ENCODE data around the gene TRPM3. TPM values are rescaled to one million over a fixed set of nuclear protein-coding genes. Genes with fewer than 3 reads are reported as not detected.

TRPM3 gene
- total RNA-seq, 1 experiment from 2014 or later = not detected

GRCh38 chr9:70531311-70531710, 590.1 kb downstream of the TRPM3 start:
- Mint-ChIP-seq H3K36me3 (ENCODE audit: insufficient read depth, unreplicated experiment) (no peaks in the 10 kb centered on the region), H3K27ac (ENCODE audit: unreplicated experiment) (no peak overlapping the region), H3K9me3 (ENCODE audit: unreplicated experiment) (no peaks in the 10 kb centered on the region), H3K4me3 (ENCODE audit: unreplicated experiment) (no peak overlapping the region), H3K4me1 (ENCODE audit: low read depth, unreplicated experiment) (no peaks in the 10 kb centered on the region), H3K27me3 (ENCODE audit: insufficient read depth, unreplicated experiment) (no peaks in the 10 kb centered on the region)
- no peak for TF ChIP-seq CTCF (IDR thresholded peaks at IDR 0.05; ENCODE audit: insufficient read depth in 1 of 2, low read depth in 1 of 2, low read length in 1 of 2, severe bottlenecking in 1 of 2, unreplicated experiment in 1 of 2)
- Histone ChIP-seq H3K27me3 (replicated peaks; ENCODE audit: control insufficient read depth, insufficient read depth, low read length) (no peaks in the 10 kb centered on the region), H3K4me1 (no peaks in the 10 kb centered on the region), H3K36me3 (ENCODE audit: control insufficient read depth, insufficient read depth, low read length) (no peaks in the 10 kb centered on the region), H3K4me3 (ENCODE audit: low read depth, low read length) (no peak overlapping the region), H3K9me3 (no peaks in the 10 kb centered on the region)
- CTCF ChIA-PET = no interaction called here
- no TSS peak for BruUV-seq (replicated peaks)
- intact Hi-C loops (cut with micrococcal nuclease; ENCODE audit: unreplicated experiment) = no loop called here
- POLR2A ChIA-PET = no interaction called here
- DNase-seq = no peak

GRCh38 chr9:70530716-70531115, 590.7 kb downstream of the TRPM3 start:
- CTCF ChIA-PET = no interaction called here
- Mint-ChIP-seq H3K9me3 (ENCODE audit: unreplicated experiment) (no peaks in the 10 kb centered on the region), H3K4me3 (ENCODE audit: unreplicated experiment) (no peak overlapping the region), H3K36me3 (ENCODE audit: insufficient read depth, unreplicated experiment) (no peaks in the 10 kb centered on the region), H3K27me3 (ENCODE audit: insufficient read depth, unreplicated experiment) (no peaks in the 10 kb centered on the region), H3K4me1 (ENCODE audit: low read depth, unreplicated experiment) (no peaks in the 10 kb centered on the region), H3K27ac (ENCODE audit: unreplicated experiment) (no peak overlapping the region)
- H3K9me3 ChIP-seq = no peaks in the 10 kb centered on the region
- POLR2A ChIA-PET = no interaction called here
- no peaks in the 10 kb centered on the region for H3K4me1 ChIP-seq
- no peak for DNase-seq
- H3K36me3 ChIP-seq (ENCODE audit: control insufficient read depth, insufficient read depth, low read length) = no peaks in the 10 kb centered on the region
- H3K27me3 ChIP-seq (replicated peaks; ENCODE audit: control insufficient read depth, insufficient read depth, low read length) = no peaks in the 10 kb centered on the region
- no peak overlapping the region for H3K4me3 ChIP-seq (ENCODE audit: low read depth, low read length)
- no peak for TF ChIP-seq CTCF (IDR thresholded peaks at IDR 0.05; ENCODE audit: insufficient read depth in 1 of 2, low read depth in 1 of 2, low read length in 1 of 2, severe bottlenecking in 1 of 2, unreplicated experiment in 1 of 2)
- intact Hi-C loops (cut with micrococcal nuclease; ENCODE audit: unreplicated experiment) = no loop called here
- no TSS peak for BruUV-seq (replicated peaks)

- H3K27me3 Mint-ChIP-seq (ENCODE audit: insufficient read depth, unreplicated experiment) = no peaks in the 10 kb centered on the region
- H3K36me3 Mint-ChIP-seq (ENCODE audit: insufficient read depth, unreplicated experiment) = no peaks in the 10 kb centered on the region
- ChIA-PET CTCF (no interaction called here), POLR2A (no interaction called here)
- no peaks in the 10 kb centered on the region for H3K27me3 ChIP-seq (replicated peaks; ENCODE audit: control insufficient read depth, insufficient read depth, low read length)
- H3K4me3 ChIP-seq (ENCODE audit: low read depth, low read length) = no peak overlapping the region
- H3K4me3 Mint-ChIP-seq (ENCODE audit: unreplicated experiment) = no peak overlapping the region
- no peaks in the 10 kb centered on the region for H3K9me3 ChIP-seq
- TF ChIP-seq CTCF (IDR thresholded peaks at IDR 0.05; ENCODE audit: insufficient read depth in 1 of 2, low read depth in 1 of 2, low read length in 1 of 2, severe bottlenecking in 1 of 2, unreplicated experiment in 1 of 2) = no peak
- intact Hi-C loops (cut with micrococcal nuclease; ENCODE audit: unreplicated experiment) = no loop called here
- H3K36me3 ChIP-seq (ENCODE audit: control insufficient read depth, insufficient read depth, low read length) = no peaks in the 10 kb centered on the region
- no peaks in the 10 kb centered on the region for H3K4me1 ChIP-seq
- H3K27ac Mint-ChIP-seq (ENCODE audit: unreplicated experiment) = no peak overlapping the region
- H3K9me3 Mint-ChIP-seq (ENCODE audit: unreplicated experiment) = no peaks in the 10 kb centered on the region
- DNase-seq = no peak
- H3K4me1 Mint-ChIP-seq (ENCODE audit: low read depth, unreplicated experiment) = no peaks in the 10 kb centered on the region
- no TSS peak for BruUV-seq (replicated peaks)
Observed at GRCh38 chr9:70529833-70530232, 591.6 kb downstream of the TRPM3 start.
